ENCODE data around the gene CCNI.
"Not testable (repeated sequence)": the region's sequence is repeated elsewhere in the genome, so short reads cannot be mapped to it uniquely, and the experiment has no call there.

CCNI gene

DNA sequence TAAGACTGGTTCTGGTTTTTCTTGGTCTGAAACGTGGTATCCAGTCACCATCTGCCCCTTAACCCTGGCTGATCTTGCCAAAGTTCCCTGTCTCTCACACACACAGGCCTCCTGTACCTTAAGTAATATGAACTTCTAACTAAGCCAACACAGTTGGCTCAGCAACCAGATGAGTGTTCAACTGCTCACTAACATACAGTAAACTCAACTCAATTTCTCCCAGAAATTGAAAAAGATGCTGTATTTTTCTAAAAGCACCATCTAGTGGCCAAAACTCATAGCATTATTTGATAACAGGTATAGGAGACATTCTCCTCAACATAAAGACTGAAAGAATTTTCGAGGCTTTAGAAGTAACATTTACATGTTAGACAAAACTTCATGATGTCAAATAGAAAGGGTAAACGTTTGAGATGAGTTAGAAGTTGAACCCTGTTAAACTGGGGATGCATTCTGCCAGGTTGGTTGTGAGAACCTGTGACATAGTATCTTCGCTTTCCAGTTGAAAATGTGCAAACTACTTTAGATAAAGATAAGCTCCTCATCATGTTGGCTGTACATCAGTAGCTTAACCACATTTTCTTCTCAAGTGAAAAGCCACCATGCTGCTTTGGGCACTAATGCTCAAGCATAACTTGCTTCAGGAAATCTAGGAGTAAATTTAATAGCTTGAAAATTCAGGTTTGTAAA, 31.2 kb downstream of the CCNI start:
- intact Hi-C loops (cut with DNase I), result loop anchor here (10.0 kb wide), 3 partner anchors 90 to 610 kb away; partner anchors contain the start of gene SHROOM3
- DNase-seq, result no peak

DNA sequence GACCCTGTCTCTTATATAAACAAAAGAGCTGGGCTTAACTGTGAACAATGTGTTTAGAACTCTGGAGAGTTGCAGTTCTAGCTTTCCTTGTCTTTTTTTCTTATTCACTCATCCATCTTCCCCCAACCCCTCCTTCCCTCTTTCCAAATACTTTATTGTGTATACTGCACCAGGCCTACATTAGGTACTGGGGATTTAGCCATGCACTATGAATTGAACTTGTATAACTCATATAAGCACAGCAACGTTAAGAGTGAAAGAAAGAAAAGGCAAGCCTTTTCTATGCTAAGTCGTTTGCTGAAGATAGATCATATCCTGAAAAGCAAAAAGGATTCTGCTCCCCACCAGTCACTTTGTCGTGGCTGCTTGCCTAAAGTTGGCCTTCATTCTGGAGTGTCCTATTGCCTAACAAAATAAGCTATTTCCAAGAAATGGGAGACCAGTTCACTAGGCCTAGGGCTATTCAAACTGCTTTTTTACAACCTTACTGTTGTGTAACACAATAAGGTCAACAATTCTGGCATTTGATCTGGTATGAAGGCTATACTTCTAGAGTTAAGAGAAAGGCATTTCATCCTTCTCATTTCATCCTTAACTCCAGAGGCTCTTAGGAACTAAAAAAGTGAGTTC, 32.2 kb downstream of the CCNI start:
- DNase-seq, result no peak
- intact Hi-C loops (cut with DNase I), result loop anchor here (10.0 kb wide), 3 partner anchors 89 to 609 kb away; partner anchors contain the start of gene SHROOM3

DNA sequence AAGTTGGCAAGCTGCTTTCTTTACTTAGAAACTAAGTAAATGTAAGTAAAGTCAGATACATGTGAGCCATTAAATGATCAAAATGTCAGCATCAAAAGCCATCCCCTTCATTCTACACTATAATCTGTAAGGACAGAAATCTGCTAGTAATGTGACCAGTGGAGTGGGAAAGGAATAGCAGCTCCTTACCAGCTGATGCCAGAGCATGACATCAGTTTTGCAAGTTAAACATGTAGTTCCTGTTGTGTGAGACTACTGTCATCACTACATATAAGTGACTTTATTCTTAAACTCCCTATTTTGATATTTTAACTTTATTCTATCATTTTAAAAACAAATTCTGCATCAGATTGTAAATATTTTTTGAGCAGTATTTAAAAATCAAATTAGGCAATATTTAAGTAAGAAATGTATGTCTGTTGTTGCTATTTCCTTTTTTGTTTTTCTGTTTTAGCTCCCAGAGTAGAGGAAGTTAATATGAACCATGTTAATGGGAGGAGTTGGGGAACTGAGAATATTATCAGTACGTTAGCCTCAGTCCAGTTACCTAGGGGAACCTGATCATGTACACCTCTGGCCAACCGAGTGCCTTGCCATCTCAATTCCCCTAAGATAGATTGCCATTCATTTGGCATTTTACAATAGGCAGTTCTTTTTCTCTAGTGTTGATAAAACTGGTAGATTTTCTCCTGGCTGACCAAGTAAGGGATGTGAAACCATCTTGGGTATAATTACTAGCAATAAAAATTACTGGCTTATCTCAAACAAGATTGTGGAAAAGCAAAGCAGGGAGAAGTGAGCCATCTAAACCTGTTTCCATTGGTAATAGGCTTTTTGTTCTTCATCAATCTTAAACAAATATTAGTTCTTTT, 34.7 kb downstream of the CCNI start:
- intact Hi-C loops (cut with DNase I), result loop anchor here (10.0 kb wide), 3 partner anchors 86 to 606 kb away; partner anchors contain the start of gene SHROOM3
- no peak for DNase-seq

DNA sequence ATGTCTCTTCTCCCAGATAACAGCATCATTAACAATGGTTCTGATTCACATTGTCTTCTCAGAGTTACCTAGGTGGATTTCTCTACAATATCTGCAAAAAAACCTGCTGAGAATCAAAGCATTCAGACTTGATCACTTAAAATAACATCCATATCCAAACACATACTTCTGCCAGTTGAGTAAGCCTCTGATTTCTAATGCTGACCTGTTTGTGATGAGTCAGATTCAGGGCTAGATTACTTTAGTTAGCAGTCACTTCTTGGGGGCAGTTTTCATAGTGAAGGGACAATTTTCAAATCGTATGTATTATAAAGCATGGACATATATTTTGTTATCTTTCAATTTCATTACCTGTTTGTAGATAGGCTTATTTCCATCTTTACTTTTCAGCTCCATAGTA, 35.5 kb downstream of the CCNI start:
- intact Hi-C loops (cut with DNase I), result loop anchor here (10.0 kb wide), 3 partner anchors 85 to 605 kb away; partner anchors contain the start of gene SHROOM3
- DNase-seq, result no peak

DNA sequence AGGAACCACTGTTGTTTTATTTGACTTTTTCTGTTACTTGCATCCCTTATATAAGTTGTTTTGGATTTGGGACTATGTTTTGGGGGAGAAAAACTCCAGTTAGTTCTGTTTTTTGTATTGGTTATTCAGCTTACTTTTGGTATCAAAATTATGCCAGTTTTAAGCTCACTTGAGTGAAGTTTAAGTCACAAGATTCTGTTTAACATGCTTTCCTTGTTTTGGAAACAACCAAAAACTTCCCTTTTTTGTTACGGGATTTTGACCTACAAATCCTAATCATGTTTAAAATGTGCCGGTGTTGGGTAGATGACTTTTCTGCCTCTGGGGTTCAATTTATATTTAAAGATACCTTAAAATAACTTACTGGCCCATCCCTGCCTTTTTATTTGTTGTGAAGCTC, 36.0 kb downstream of the CCNI start:
- intact Hi-C loops (cut with DNase I), result loop anchor here (10.0 kb wide), 3 partner anchors 85 to 605 kb away; partner anchors contain the start of gene SHROOM3

GRCh38 chr4:77037736-77038135, 38.1 kb downstream of the CCNI start:
- no peak for DNase-seq
- intact Hi-C loops (cut with DNase I), result no loop called here

More for the DNA sequence above, 36.0 kb downstream of the CCNI start:
- no peak for DNase-seq

DNA sequence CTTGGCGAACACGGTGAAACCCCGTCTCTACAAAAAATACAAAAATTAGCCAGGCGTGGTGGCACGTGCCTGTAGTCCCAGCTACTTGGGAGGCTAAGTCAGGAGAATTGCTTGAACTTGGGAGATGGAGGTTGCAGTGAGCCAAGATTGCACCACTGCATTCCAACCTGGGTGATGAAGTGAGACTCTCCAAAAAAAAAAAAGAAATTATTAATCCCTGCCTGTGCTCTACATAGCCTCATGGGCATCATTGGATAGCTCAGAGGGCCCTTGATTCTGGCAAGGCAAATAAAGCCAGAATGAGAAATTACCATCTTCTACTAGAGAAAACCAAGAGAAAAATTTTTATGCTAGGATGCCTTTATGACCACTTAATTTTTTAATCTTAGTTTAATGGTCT, 38.6 kb downstream of the CCNI start:
- DNase-seq; intact Hi-C loops (cut with DNase I): not testable (repeated sequence)

- no peak for DNase-seq
- intact Hi-C loops (cut with DNase I), result no loop called here
Observed at GRCh38 chr4:77036206-77036605, 39.6 kb downstream of the CCNI start.

- intact Hi-C loops (cut with DNase I), result no loop called here
- DNase-seq, result no peak
Observed at GRCh38 chr4:77035153-77035552, 40.6 kb downstream of the CCNI start.

- no peak for DNase-seq
- intact Hi-C loops (cut with DNase I), result no loop called here
Observed at GRCh38 chr4:77031544-77031943, 44.2 kb downstream of the CCNI start.

DNA sequence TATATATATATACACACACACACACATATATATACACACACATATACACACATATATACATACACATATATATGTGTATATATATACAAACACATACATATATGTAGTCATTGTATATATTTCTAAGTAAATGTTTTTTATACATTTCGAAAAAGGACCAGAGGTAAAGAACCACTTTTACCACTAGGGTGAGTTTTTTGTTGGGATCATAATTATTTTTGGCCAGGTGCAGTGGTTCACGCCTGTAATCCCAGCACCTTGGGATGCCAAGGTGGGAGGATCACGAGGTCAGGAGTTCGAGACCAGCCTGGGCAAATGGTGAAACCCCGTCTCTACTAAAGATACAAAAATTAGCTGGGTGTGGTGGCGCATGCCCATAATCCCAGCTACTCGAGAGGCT, 46.0 kb downstream of the CCNI start:
- DNase-seq; intact Hi-C loops (cut with DNase I): not testable (repeated sequence)

DNA sequence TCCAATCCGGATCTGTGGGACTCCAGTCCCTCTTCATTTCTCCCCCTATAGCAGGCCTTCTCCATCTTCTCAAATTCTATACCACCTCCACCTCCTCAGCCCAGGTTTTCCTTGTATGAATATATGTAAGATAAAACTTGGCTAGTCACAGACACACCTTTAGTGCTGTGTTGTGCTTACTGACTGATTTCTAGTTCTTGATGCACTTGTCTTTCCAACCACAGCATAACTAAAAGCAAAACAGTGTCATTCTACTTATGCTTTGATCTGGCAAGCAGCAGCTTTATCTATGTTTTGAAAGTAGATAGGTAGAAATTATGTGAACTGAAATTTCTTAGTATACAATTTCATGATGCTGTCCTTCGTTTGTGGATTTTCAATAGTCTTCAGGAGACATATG, 47.5 kb downstream of the CCNI start:
- intact Hi-C loops (cut with DNase I), result no loop called here
- DNase-seq, result no peak

DNA sequence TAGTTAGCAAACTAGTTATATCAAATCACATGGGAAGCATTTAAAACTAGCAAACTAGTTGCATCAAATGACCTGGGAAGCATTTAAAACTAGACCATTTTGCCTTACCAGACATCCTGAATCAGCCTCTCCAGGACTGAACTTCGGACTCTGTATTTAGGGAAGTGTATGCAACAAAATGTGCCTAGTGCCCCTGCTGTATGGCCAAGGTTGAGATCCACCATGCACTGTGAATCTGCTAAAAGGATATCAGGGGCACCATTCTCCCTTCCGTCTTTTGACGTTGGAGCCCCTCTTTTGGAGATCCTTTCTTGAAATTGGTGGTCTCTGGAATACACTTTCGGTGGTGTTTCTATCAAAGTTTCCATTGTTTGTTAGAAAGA, 49.5 kb downstream of the CCNI start:
- intact Hi-C loops (cut with DNase I), result no loop called here
- DNase-seq, result no peak

DNA sequence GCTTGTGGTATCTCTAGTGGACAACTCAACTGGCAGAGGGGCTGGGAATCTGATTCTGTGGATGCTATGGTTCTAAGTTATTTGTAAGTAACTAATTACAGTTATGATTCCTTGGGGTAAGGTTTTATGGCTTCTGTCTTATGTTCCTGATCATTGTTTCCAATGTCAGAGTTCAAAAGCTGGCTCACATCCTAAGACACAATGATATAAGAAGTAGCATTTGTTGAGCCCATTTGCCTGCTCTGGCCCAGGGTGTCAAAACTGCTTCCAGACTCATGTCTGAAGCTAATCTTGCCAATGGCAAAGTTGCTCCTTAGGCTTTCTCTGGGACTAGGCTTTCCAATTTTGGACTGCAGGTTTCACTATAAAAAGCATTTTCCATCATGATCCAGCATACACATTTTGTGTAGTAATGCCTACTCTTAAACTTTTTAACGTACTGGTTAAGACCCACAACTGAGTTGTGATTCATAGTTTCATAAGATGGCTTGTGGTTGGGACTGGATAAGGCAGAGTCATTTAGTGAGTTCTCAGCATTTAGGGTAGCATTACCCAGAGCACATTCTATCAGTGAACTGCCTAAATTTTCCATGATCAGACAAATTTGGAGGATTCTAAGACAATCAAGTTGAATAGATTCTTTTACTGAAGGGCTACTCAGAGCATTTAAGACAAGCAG, 50.0 kb downstream of the CCNI start:
- intact Hi-C loops (cut with DNase I), result no loop called here
- no peak for DNase-seq

DNA sequence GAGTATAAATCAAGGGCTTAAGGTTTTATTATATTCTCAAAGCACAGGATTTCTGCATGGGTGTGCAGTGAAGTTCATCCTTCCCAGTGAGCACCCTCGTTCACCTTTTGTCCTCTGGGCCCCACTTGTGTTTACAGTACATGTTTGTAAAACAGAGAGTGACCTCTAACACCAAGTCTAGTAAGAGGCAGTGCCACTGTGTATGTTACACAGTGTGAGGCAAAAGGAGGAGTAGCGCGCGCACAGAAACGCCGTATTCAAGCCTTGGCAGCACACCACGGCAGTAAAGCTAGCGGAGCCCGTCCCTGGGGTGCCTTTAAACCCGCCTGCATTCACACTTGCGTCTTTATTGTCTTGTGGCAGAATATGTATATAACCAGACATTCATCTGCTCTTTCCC, 51.9 kb downstream of the CCNI start:
- intact Hi-C loops (cut with DNase I), result no loop called here

GRCh38 chr4:77022560-77023179, 53.1 kb downstream of the CCNI start:
- intact Hi-C loops (cut with DNase I), result no loop called here
- DNase-seq, result no peak

More for the DNA sequence above, 51.9 kb downstream of the CCNI start:
- DNase-seq, result peak in 2 of 10 donors; percentile 66 to 78

DNA sequence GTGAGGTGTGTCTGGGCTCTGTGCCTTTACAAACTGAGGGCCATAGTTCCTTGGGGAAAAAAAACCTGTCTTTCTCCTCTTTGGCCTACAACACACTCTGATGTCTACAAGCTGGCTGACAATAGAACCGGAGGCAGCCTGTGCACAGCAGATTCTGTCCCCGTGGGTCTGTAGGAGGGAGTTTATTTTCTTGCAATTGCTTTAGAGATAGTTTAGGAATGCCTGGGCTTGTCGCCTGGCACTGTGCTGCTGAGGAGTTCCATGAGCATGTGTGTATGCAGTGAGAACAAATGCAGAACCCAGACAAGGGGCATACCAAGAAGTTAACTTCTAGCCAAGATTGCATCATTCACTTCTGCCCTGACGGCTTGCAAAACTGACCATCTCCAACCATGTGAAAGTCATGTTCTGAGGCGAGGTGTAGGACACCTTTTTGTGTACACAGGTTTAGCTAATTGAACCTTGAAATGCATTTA, 54.1 kb downstream of the CCNI start:
- peak in 7 of 10 donors; percentile 17 to 87 (median 41) for DNase-seq
- intact Hi-C loops (cut with DNase I), result no loop called here

GRCh38 chr4:77020017-77020416, 55.8 kb downstream of the CCNI start:
- intact Hi-C loops (cut with DNase I), result no loop called here
- no peak for DNase-seq

- no peak for DNase-seq
- intact Hi-C loops (cut with DNase I), result no loop called here
Observed at GRCh38 chr4:77015390-77015789, 60.4 kb downstream of the CCNI start.

DNA sequence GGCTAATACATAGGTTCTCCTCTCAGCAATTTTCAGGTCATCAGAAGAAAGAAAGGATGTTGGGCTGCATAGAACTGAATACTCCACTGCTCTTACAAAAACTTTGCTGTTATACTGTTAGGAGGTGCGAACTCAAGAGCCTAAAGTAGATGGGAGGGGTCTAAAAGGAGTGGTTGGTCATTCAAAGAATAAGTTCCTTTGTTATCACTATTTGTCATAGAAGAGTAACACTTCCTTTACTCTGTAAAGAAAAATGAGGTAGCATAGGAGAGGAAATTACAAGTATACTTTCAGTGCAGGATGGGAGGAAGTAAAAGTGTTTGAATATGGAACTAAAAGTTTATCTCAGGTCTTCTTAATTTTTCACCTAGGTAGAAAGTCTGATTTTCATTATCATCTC, 61.5 kb downstream of the CCNI start:
- intact Hi-C loops (cut with DNase I), result no loop called here
- DNase-seq, result no peak
